Stimulated activated CD8-positive, alpha-beta memory T cell treated with anti-CD3 and anti-CD28 coated beads, Interleukin-15, amount 100 ng/mL, for 1 hour (primary cell): Measurements from ENCODE around the gene UNK.
"Not testable (repeated sequence)": the region's sequence is repeated elsewhere in the genome, so short reads cannot be mapped to it uniquely, and the experiment has no call there.

Experiments
- DNase-seq: peaks from one replicate; pipeline ENCODE4 v3.0.0-alpha.2; 2020; ENCODE audit warnings: low read depth

UNK gene

GRCh38 chr17:75849279-75849646, 64.7 kb downstream of the UNK start:
- DNase-seq: no peak

GRCh38 chr17:75849724-75850123, 65.1 kb downstream of the UNK start:
- DNase-seq: no peak

GRCh38 chr17:75850928-75851692, 66.5 kb downstream of the UNK start:
- DNase-seq: no peak

GRCh38 chr17:75851693-75851991, 67.0 kb downstream of the UNK start:
- DNase-seq: not testable (repeated sequence)

GRCh38 chr17:75853433-75853832, 68.8 kb downstream of the UNK start:
- DNase-seq: no peak

GRCh38 chr17:75854101-75854748, 69.6 kb downstream of the UNK start:
- DNase-seq: no peak

- DNase-seq: no peak
Observed at GRCh38 chr17:75854881-75855309, 70.3 kb downstream of the UNK start.

- DNase-seq: peak; percentile 90
Observed at GRCh38 chr17:75855310-75856061, 70.9 kb downstream of the UNK start, which contains the start of gene WBP2. Gene WBP2, minus strand, starts transcription at chr17:75855335. Its CDS starts 38 bp downstream, at chr17:75855297.

- no peak for DNase-seq
Observed at GRCh38 chr17:75856062-75856756, 71.6 kb downstream of the UNK start.

- not testable (repeated sequence) for DNase-seq
Observed at GRCh38 chr17:75859358-75859757, 74.8 kb downstream of the UNK start.

GRCh38 chr17:75861927-75862317, 77.3 kb downstream of the UNK start:
- DNase-seq: no peak

GRCh38 chr17:75864448-75864871, 79.9 kb downstream of the UNK start:
- DNase-seq: no peak

- not testable (repeated sequence) for DNase-seq
Observed at GRCh38 chr17:75864887-75865286, 80.3 kb downstream of the UNK start.

- DNase-seq: not testable (repeated sequence)
Observed at GRCh38 chr17:75865404-75866188, 81.0 kb downstream of the UNK start.

- not testable (repeated sequence) for DNase-seq
Observed at GRCh38 chr17:75868730-75869281, 84.2 kb downstream of the UNK start.

- no peak for DNase-seq
Observed at GRCh38 chr17:75869282-75870141, 84.9 kb downstream of the UNK start.

GRCh38 chr17:75870228-75870627, 85.6 kb downstream of the UNK start:
- DNase-seq: not testable (repeated sequence)

GRCh38 chr17:75872434-75873351, 88.1 kb downstream of the UNK start:
- no peak for DNase-seq
